H7 (cell line): Measurements from ENCODE around the gene TTLL3. TPM values are rescaled to one million over a fixed set of nuclear protein-coding genes. Genes with fewer than 3 reads are reported as not detected.
"Not testable (repeated sequence)": the region's sequence is repeated elsewhere in the genome, so short reads cannot be mapped to it uniquely, and the experiment has no call there.

Source experiments
- DNase-seq: peaks from one replicate; pipeline ENCODE4 v3.0.0; 2012
- H3K27me3 ChIP-seq: 2 replicates; pipeline ENCODE4 v1.6.0; 2011; ENCODE audit warnings: mild to moderate bottlenecking, low read length; ENCODE audit not compliant: control insufficient read depth, insufficient read depth
- H3K36me3 ChIP-seq: replicated peaks from 2 replicates; pipeline ENCODE4 v1.5.1; 2011; ENCODE audit warnings: low read length; ENCODE audit not compliant: control insufficient read depth, insufficient read depth
- H3K4me3 ChIP-seq: 2 replicates; pipeline ENCODE4 v1.5.1; 2011; ENCODE audit warnings: low read depth, mild to moderate bottlenecking, control low read depth, low read length, moderate library complexity; ENCODE audit not compliant: insufficient read depth
- total RNA-seq: library from RNA; depleted of rRNA; stranded (reverse); fragments of >200 nt; shearing (Covaris generic); gene quantifications from 2 replicates; pipeline ENCODE4 v1.2.3, GENCODE V29; 2014; rRNA removed

TTLL3 gene
- 3.7 and 7.4 TPM in 2 replicates for total RNA-seq

- Histone ChIP-seq H3K36me3 (peaks cover 7% of the 10 kb centered on the region), H3K27me3 (peaks cover 8% of the 10 kb centered on the region; the same call in 1 of the 2 replicates), H3K4me3 (peak within 1 kb of the TSS; percentile 67)
- peak; percentile 92 for DNase-seq
These were observed at the start of gene TTLL3 for GRCh38 chr3:9809615-9810432. Gene TTLL3, plus strand, starts transcription at chr3:9810262. Its CDS starts 400 bp downstream, at chr3:9810662.

DNA sequence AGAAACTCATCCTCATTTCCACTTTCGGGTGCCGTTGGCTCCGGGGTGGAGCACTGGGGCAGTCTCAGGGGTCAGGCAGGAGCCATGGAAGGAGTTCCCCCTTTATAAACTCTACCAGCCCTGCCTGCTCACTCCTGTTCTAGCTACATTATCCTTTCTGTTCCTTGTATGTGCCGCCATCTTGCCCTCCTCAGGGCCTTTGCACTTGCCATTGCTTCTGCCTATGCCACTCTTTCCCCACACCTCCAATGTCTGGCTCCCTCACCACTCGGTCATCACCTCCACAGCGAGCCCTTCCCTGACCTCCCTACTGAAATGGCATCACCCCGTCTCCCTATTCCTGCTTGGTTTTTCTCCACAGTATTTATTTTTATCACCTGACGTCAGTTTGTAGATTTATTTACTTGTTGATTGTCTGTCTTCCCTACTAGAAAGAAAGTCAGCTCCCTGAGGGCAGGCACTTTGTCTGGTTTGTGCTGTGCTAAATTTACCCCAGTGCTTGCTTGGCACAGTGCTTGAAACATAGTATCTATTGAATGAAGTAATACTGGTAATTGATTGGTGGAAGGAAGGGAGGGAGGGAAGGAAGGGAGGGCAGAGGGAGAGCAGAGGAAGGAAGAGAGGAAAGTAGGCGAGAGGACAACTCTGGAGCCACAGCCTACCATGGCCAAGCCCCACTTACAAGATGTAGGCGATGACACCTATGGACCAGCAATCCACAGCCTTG is 49.1 kb upstream of the TTLL3 start:
- DNase-seq: no peak
- H3K36me3 ChIP-seq: peaks cover 3% of the 10 kb centered on the region
- H3K27me3 ChIP-seq: no peaks in the 10 kb centered on the region; the same call in 1 of the 2 replicates

DNA sequence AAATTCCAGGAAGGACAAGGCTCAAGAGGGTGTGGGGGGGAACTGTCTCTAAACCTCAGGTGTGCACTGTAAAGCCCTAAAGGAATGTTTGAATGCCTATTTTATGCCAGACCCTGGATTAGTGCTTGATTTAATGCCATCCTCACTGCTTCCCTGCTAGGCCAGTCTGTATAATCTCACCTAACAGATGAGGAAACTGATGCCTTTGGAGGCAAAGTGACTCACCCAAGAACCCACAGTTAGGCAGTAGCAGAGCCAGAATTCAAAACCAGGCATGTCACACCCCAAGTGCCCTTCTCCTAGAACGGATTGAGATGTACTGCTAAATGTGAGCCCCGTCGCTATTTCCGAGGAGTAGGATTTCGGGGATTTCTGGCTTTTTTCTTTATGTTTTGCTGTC is 48.1 kb upstream of the TTLL3 start:
- Histone ChIP-seq H3K4me3 (no peak overlapping the region), H3K27me3 (no peaks in the 10 kb centered on the region; the same call in 1 of the 2 replicates), H3K36me3 (peaks cover 2% of the 10 kb centered on the region)
- no peak for DNase-seq

More for the DNA sequence above, 49.1 kb upstream of the TTLL3 start:
- H3K4me3 ChIP-seq: no peak overlapping the region

- Histone ChIP-seq H3K4me3 (no peak overlapping the region), H3K36me3 (peaks cover 2% of the 10 kb centered on the region), H3K27me3 (no peaks in the 10 kb centered on the region; the same call in 1 of the 2 replicates)
- no peak for DNase-seq
These were observed 47.2 kb upstream of the TTLL3 start for GRCh38 chr3:9762871-9763270.

DNA sequence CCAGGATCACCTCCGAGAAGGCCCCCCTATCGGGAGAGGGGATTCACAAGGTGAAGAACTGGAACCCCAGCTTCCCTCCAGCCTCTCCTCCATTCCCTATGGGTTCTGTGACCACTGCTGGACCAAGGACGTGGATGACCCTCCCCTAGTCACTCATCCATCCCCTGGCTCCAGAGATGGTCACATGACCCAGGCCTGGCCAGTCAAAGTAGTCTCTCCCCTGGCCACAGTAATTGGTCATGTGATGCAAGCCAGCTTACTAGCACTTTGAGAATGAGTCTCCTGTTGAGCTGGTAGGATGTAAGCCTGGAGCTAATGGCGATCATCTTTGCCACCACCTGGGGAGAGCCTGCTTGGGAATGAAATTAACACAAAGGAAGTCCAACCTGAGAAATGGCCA is 44.2 kb upstream of the TTLL3 start:
- peak; percentile 77 for DNase-seq
- Histone ChIP-seq H3K4me3 (no peak overlapping the region), H3K36me3 (no peaks in the 10 kb centered on the region; the same call in 1 of the 2 replicates), H3K27me3 (peaks cover 7% of the 10 kb centered on the region)

GRCh38 chr3:9767418-9767817 is 42.6 kb upstream of the TTLL3 start:
- no peak for DNase-seq
- H3K4me3 ChIP-seq: no peak overlapping the region
- H3K36me3 ChIP-seq: no peaks in the 10 kb centered on the region
- H3K27me3 ChIP-seq: peaks cover 13% of the 10 kb centered on the region

DNA sequence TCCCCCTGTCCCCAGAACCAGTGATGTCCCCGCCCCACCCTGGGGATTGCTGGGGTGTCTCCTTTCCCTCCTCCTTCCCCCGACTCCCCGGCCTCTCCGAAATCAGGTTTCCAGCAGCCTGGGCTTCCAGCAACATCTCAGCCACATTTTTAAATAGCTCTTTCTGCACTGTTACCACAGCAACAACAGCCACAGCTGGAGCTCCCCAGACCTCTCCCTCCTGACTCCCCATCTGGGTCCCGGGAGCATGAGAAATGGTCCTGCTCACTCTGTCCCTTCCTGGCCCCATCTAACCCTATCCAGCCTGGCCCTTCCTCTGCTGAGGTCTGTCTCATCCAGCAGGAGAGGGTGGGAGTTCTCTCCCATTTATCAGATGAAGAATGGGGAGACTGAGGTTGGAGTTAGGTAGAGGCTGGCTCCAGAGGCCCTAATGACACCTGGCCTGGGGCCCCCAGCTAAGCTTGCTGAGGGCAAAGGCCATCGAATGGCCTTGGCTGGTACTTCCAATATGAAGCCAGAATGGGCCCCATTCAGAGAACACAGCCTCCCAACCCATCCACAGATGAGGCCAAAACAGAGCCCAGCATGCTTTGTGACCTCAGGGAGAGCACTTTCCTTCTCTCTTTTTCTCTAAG is 41.8 kb upstream of the TTLL3 start:
- no peak overlapping the region for H3K4me3 ChIP-seq

GRCh38 chr3:9769012-9769411 is 41.0 kb upstream of the TTLL3 start:
- Histone ChIP-seq H3K4me3 (no peak overlapping the region), H3K27me3 (peaks cover 15% of the 10 kb centered on the region), H3K36me3 (no peaks in the 10 kb centered on the region)
- DNase-seq: no peak

More for the DNA sequence above, 41.8 kb upstream of the TTLL3 start:
- Histone ChIP-seq H3K27me3 (peaks cover 15% of the 10 kb centered on the region), H3K36me3 (no peaks in the 10 kb centered on the region)
- DNase-seq: no peak

DNA sequence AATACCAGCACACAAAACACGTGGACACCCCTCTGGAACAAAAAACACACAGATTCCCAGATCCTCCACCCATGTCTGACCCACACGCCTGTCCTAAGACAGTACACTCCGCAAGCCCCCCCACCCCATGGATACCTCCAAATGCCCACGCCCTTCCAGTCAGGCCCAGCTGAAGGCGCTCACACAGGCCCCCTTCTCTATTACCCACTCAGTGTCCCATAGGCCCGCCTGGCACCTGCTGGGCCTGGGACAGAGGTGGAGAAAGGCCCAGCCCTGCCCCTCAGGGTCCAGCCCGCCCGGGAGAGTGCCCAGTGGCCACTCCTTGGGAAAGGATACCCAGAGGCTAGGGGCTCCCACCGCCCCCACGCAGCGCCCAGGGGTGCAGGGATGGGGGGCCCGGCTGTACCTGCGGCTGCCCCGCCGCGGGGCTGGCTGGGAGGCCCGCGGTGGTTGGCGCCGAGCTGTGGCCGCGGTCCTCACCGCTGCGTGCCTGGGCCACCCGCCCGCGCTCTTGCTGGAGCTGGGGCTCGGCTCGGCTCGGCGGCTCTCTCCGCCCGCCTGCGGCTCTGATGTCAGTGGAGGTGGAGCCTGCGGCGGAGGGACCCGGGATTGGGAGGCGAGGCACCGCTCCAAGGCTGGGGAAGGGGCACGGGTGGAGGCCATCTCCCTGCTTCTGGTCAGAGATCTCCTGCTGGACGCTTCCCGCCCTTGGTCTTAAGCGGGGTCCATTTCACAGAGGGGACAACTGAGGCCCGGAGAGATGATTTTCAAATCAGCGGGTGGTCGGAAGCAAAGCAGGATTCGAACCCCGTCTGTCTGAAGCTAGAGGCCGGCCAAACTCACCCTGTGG is 40.4 kb upstream of the TTLL3 start, which contains the start of gene CAMK1:
Gene CAMK1 (minus strand): TSS at position 522 of the 850 bp plus-strand sequence. CDS start 2,198 bp downstream, outside the sequence.
- Histone ChIP-seq H3K4me3 (peak within 1 kb of the TSS; percentile 56), H3K27me3 (peaks cover 15% of the 10 kb centered on the region), H3K36me3 (no peaks in the 10 kb centered on the region)
- peak; percentile 97 for DNase-seq

DNA sequence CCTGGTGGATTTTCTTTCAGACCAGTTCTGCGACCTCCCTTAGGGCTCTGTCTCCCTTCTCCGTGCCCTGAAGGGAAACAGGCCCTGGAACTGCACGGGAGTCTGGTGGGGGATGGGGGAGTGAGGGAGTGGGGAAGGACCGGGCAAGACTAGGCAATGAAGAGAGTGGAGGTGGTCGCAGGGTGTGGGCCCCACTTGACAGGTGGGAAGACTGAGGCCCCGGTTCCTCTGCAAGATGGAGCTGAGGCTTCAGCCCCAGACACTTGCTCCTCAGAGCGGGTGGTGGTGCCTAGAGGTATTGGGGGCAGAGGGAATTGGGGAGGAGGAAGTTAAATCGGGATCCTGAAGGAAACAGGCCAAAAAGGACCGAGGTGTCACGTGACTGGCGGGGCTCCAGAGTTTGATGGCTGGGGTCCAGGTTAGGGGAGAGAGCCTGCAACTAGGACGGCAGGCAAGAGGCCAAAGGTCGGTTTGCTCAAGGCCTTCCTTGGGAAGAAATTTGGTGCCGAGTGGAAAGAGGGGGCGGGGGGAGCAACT is 39.7 kb upstream of the TTLL3 start:
- Histone ChIP-seq H3K27me3 (peaks cover 15% of the 10 kb centered on the region), H3K4me3 (peak overlapping the region; percentile 56), H3K36me3 (no peaks in the 10 kb centered on the region)
- peak; percentile 72 for DNase-seq

GRCh38 chr3:9771007-9771406 is 39.1 kb upstream of the TTLL3 start:
- DNase-seq, H3K36me3 ChIP-seq, H3K4me3 ChIP-seq: not testable (repeated sequence)
- H3K27me3 ChIP-seq: peaks cover 15% of the 10 kb centered on the region

GRCh38 chr3:9776896-9777693 is 33.0 kb upstream of the TTLL3 start:
- peaks cover 5% of the 10 kb centered on the region; the same call in 1 of the 2 replicates for H3K27me3 ChIP-seq
- no peak for DNase-seq
- H3K4me3 ChIP-seq: no peak overlapping the region
- peaks cover 7% of the 10 kb centered on the region for H3K36me3 ChIP-seq

DNA sequence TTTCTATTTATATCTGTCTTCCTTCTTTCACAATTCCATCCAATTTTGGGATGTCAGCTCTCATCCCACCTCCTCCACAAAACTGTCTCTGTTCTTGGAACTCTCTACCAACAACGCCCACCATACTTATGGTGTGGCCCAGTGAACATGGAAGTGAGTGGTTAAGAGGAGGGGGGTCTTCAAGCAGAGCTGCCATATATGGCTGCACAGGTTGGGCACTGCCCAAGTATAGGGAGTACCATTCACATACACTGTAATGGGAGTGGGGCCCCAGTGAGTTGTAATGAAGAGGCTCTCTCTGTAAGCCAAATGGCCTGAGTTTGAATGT is 32.4 kb upstream of the TTLL3 start:
- no peak for DNase-seq
- no peaks in the 10 kb centered on the region; the same call in 1 of the 2 replicates for H3K27me3 ChIP-seq
- H3K36me3 ChIP-seq: peaks cover 7% of the 10 kb centered on the region
- H3K4me3 ChIP-seq: no peak overlapping the region
